Fibroblast of the aortic adventitia (primary cell): ENCODE measurements around the gene SCFD2. TPM values are rescaled to one million over a fixed set of nuclear protein-coding genes. Genes with fewer than 3 reads are reported as not detected.
"Not testable (repeated sequence)": the region's sequence is repeated elsewhere in the genome, so short reads cannot be mapped to it uniquely, and the experiment has no call there.

Experiments used
- DNase-seq: peaks from one replicate; pipeline ENCODE4 v3.0.0-alpha.2; 2010; ENCODE audit warnings: low read depth
- H3K4me3 ChIP-seq: 2 replicates; pipeline ENCODE4 v1.5.1; 2011; ENCODE audit warnings: low read depth, mild to moderate bottlenecking, control low read depth, low read length, moderate library complexity
- CTCF ChIP-seq: IDR thresholded peaks from 2 replicates; pipeline ENCODE4 v1.5.1; 2011; ENCODE audit warnings: mild to moderate bottlenecking, low read length, control low read depth, inconsistent platforms; ENCODE audit not compliant: insufficient read depth
- total RNA-seq: library from RNA; depleted of rRNA; stranded (reverse); fragments of >200 nt; gene quantifications from 2 replicates; pipeline ENCODE4 v1.2.3, GENCODE V29; 2012; ENCODE audit warnings: low replicate concordance

SCFD2 gene
- total RNA-seq, 1 donor, result 69.2 TPM

DNA sequence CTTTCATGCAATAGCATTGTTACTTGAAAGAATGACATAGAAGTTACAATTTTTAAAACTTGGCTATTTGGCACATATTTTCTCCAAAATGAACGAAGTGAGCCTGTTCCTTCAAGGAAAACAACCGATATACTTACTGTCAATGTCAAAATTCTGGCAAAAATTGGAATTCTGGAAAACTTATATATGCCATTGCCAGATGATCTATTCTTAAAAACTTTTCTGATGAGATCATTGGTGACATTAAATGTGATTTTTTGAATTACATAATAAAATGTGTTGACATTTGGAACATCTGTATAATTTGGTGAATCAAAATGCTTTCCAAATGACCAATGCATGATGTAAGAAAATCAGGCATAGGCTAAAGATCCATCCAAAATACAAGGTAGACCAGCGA is 209.0 kb downstream of the SCFD2 start:
- H3K4me3 ChIP-seq, result no peak overlapping the region
- no peak for TF ChIP-seq CTCF
- no peak for DNase-seq

DNA sequence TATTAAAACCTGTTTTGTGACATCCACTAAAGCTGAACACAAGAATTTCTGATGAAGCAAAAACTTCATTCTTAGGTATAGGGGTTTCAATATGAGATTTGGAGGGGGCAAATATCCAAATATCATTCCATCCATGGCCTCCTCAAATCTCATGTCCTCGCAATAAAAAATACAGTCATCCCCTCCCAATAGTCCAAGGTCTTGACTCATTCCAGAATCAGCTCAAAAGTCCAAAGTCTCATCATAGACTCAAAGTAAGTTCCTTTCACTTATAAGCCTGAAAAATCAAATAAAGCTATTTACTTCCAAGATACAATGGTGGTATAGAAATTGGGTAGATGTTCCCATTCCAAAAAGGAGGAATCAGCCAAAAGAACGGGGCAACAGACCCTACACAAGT is 213.4 kb downstream of the SCFD2 start:
- no peak for DNase-seq
- no peak for TF ChIP-seq CTCF
- no peak overlapping the region for H3K4me3 ChIP-seq

DNA sequence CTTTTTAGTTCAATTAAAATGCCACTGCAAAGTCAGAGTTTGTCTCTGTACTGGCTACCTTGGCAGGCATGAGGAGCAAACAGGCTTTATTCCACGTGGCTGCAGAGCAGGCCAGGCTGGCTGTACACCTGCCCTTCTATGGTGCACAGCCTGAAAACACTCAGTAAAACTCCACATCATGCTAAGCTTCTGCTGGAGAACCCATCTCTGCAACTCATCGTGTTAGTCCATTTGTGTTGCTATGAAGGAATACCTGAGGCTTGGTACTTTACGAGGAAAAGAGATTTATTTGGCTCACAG is 214.4 kb downstream of the SCFD2 start:
- no peak for TF ChIP-seq CTCF
- no peak overlapping the region for H3K4me3 ChIP-seq
- no peak for DNase-seq

DNA sequence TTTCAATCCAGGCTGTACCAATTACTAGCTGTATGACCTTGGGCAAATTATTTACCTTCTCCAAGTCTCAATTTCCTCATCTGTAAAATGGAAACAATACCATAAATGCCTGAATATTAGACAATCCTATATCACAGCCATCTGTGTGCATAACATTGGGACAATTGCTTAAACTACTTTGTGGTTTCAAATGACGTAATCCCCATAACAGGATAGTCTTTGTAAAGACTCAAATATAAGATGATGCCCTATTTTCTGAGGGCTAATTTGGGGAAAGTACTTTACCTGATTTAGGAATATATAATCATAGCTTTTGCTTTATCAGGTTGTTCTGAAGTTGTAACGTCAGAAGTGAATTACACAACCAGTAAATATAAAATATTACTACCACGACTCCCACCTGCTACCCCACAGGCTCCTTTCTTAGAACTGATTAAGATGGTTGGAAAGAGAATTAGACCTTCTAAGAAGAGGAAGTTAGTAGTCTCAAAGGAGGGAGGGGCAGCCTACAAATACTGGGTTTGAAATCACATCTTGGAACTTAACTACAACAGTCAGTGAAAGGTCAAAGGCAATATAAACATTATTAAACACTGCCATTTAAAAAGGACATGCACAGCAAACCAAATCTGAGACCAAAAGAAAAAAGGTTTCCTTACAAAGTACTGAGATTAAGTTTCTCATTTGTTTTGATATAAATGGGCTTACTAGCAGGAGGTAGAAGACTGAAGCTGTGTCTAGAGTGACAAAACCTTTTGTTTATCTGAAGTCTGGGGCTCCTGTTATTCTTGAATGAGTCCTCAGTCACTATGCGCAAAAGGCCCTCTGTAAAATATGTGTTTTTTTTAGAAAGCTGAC is 215.0 kb downstream of the SCFD2 start:
- no peak overlapping the region for H3K4me3 ChIP-seq
- DNase-seq, result no peak
- no peak for TF ChIP-seq CTCF

- no peak for DNase-seq
- H3K4me3 ChIP-seq, result no peak overlapping the region
- TF ChIP-seq CTCF, result no peak
Observed at GRCh38 chr4:53147711-53148110, 218.2 kb downstream of the SCFD2 start.

DNA sequence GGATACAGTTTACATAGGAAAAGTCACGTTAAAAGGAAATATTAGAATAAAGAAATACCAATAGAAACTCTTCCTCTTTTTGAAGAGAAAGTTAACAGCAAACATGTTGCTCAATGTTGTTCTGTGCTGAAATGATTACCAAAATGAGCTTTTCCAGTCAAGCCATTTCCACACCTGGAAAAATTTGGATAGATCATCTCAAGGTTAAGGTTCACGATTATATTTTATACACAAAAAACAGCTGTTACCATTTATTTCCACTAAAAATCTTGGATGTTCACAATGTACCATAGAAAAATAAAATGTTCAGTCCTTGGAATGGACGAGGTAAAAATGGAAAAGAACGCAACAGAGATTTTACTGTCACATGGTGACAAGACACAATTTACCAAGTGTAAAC is 218.7 kb downstream of the SCFD2 start:
- no peak for DNase-seq
- TF ChIP-seq CTCF, result no peak
- no peak overlapping the region for H3K4me3 ChIP-seq

DNA sequence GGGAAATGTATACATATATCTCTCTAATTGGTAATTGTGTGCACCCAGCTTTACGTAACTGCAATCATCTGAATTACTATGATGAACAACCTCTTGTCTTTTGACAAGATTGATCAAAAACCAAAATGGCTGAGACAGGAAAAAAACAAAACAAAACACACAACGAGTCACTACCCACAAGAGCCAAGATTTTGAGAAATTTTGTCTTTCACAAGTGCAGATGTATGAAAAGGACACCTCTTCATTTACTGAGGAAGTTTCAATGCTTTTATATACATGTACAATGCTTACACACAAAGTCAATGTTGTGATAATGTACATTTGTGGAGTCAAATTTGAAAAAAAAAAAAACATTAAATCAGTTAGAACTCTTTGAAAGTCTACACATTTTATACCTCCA is 224.6 kb downstream of the SCFD2 start:
- no peak for DNase-seq
- no peak overlapping the region for H3K4me3 ChIP-seq
- TF ChIP-seq CTCF, result no peak

DNA sequence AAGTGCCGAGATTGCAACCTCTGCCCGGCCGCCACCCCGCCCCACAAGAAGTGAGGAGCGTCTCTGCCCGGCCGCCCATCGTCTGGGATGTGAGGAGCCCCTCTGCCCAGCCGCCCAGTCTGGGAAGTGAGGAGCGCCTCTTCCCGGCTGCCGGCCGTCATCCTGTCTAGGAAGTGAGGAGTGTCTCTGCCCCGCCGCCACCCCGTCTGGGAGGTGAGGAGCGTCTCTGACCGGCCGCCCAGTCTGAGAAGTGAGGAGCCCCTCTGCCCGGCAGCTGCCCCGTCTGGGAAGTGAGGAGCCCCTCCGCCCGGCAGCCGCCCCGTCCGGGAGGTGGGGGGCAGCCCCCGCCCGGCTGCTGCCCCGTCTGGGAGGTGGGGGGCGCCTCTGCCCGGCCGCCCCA is 226.6 kb downstream of the SCFD2 start:
- DNase-seq, H3K4me3 ChIP-seq: not testable (repeated sequence)
